AG04450 (cell line): ENCODE data around the gene LUZP4. TPM values are rescaled to one million over a fixed set of nuclear protein-coding genes. Genes with fewer than 3 reads are reported as not detected.

Experiments
- CTCF ChIA-PET: fragments of 300-600, 350-600 bp; formaldehyde crosslinking; extraction: SDS; loops from one replicate; lab custom pipeline; 2022; ENCODE audit warnings: antibody characterized with exemption, inconsistent platforms; lab: Charles Lee
- POLR2A ChIA-PET: fragments of 350-600 bp; formaldehyde crosslinking; extraction: SDS; loops from one replicate; lab custom pipeline; 2021; ENCODE audit warnings: antibody characterized with exemption, inconsistent platforms; lab: Yijun Ruan, JAX
- DNase-seq: peaks from one replicate; pipeline ENCODE4 v3.0.0-alpha.2; 2011; ENCODE audit warnings: low read depth, low spot score
- H3K27ac ChIP-seq: one replicate; pipeline ENCODE4 v1.5.1; 2012; ENCODE audit warnings: low read depth, low read length, control low read depth
- H3K27me3 ChIP-seq: one replicate; pipeline ENCODE4 v1.6.0; 2012; ENCODE audit warnings: low read length; ENCODE audit not compliant: control insufficient read depth, insufficient read depth
- H3K4me3 ChIP-seq: 2 replicates; pipeline ENCODE4 v1.5.1; 2011; ENCODE audit warnings: mild to moderate bottlenecking, low read depth, low read length, control low read depth
- H3K9me3 ChIP-seq: 2 replicates; pipeline ENCODE4 v1.5.1; 2012; ENCODE audit warnings: low read length; ENCODE audit not compliant: control insufficient read depth, insufficient read depth
- polyA plus RNA-seq: library from polyadenylated mRNA; depleted of rRNA; stranded (reverse); fragments of >200 nt; gene quantifications from 2 replicates; pipeline ENCODE4 v1.2.3, GENCODE V29; 2011; rRNA removed
- TF ChIP-seq, protein P1 (sequence below): IDR thresholded peaks from 2 replicates; pipeline ENCODE4 v1.5.1; 2011; ENCODE audit warnings: low read depth, low read length, control low read depth, inconsistent platforms

LUZP4 gene
- polyA plus RNA-seq, 1 experiment: not detected

- ChIA-PET POLR2A (no interaction called here), CTCF (no interaction called here)
These were observed 61.3 kb downstream of the LUZP4 start for GRCh38 chrX:115350711-115351381.

DNA sequence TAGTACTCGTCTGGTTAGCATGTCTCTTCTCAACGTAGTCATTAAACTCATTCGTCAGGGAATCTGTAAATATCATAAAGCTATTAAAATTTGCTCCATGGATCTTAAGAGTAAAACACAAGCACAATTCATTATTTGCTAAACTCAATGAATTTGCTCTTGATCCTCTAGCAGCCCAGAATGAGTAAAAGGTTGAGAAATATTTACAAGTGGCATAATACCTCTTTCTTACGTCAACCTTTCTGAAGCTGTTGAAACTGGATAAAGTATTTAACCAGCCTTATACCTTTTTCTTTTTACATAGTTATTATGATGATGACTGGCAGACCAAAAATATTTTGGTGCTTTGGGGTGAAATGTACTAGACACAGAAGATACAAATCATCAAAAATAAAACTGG, 66.9 kb downstream of the LUZP4 start:
- no peaks in the 10 kb centered on the region for H3K9me3 ChIP-seq
- CTCF ChIA-PET: interaction anchor here (0.8 to 1.2 kb wide), 3 partner anchors 15 to 286 kb away, joined by 3 to 5 read pairs (median 3); no protein-coding TSS in a partner anchor
- H3K4me3 ChIP-seq: no peak overlapping the region
- no peaks in the 10 kb centered on the region for H3K27me3 ChIP-seq
- DNase-seq: no peak
- H3K27ac ChIP-seq: no peak overlapping the region
- POLR2A ChIA-PET: no interaction called here
- TF ChIP-seq, protein P1, sequence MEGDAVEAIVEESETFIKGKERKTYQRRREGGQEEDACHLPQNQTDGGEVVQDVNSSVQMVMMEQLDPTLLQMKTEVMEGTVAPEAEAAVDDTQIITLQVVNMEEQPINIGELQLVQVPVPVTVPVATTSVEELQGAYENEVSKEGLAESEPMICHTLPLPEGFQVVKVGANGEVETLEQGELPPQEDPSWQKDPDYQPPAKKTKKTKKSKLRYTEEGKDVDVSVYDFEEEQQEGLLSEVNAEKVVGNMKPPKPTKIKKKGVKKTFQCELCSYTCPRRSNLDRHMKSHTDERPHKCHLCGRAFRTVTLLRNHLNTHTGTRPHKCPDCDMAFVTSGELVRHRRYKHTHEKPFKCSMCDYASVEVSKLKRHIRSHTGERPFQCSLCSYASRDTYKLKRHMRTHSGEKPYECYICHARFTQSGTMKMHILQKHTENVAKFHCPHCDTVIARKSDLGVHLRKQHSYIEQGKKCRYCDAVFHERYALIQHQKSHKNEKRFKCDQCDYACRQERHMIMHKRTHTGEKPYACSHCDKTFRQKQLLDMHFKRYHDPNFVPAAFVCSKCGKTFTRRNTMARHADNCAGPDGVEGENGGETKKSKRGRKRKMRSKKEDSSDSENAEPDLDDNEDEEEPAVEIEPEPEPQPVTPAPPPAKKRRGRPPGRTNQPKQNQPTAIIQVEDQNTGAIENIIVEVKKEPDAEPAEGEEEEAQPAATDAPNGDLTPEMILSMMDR: no peak

More at GRCh38 chrX:115350711-115351381, 61.3 kb downstream of the LUZP4 start:
- no peak for DNase-seq
- no peak overlapping the region for H3K27ac ChIP-seq
- no peaks in the 10 kb centered on the region for H3K9me3 ChIP-seq
- TF ChIP-seq, protein P1: no peak
- no peaks in the 10 kb centered on the region for H3K27me3 ChIP-seq
- no peak overlapping the region for H3K4me3 ChIP-seq

Other genes with a start within 250 kb of the LUZP4 start
- not detected in 2 replicates for gene RBMXL3, start 100.3 kb upstream of the LUZP4 start, polyA plus RNA-seq
- 4.4 and 6.1 TPM in 2 replicates for gene LRCH2, start 55.6 kb upstream of the LUZP4 start, polyA plus RNA-seq